Suprapubic skin (tissue), 4 donors: ENCODE measurements around the gene SYNE3. TPM values are rescaled to one million over a fixed set of nuclear protein-coding genes. Genes with fewer than 3 reads are reported as not detected.

Experiments used
- DNase-seq, 2 donors: peaks; one replicate each; pipeline ENCODE4 v3.0.0-alpha.2; 2019; ENCODE audit warnings: low spot score in 2 of 2
- H3K27ac ChIP-seq: fragments of 200-600 bp; sonication (generic); one replicate; pipeline ENCODE4 v1.5.1; 2019
- H3K27me3 ChIP-seq: fragments of 200-600 bp; sonication (generic); one replicate; pipeline ENCODE4 v1.5.1; 2019
- H3K36me3 ChIP-seq: fragments of 200-600 bp; sonication (generic); one replicate; pipeline ENCODE4 v1.5.1; 2019
- H3K4me1 ChIP-seq: fragments of 200-600 bp; sonication (generic); one replicate; pipeline ENCODE4 v1.5.1; 2019
- H3K4me3 ChIP-seq: fragments of 200-600 bp; sonication (generic); one replicate; pipeline ENCODE4 v1.5.1; 2019; ENCODE audit warnings: mild to moderate bottlenecking
- H3K9me3 ChIP-seq: fragments of 200-600 bp; sonication (generic); one replicate; pipeline ENCODE4 v1.5.1; 2019
- POLR2A ChIP-seq, 2 donors: fragments of 450-650 bp; IDR thresholded peaks; one replicate each; pipeline ENCODE4 v1.6.1; 2017; ENCODE audit warnings: antibody characterized with exemption in 2 of 2, mild to moderate bottlenecking in 2 of 2, moderate library complexity in 2 of 2
- POLR2AphosphoS5 ChIP-seq, 3 donors: sonication (generic); formaldehyde crosslinking; IDR thresholded peaks; one replicate each; pipeline ENCODE4 v1.6.1; 2017; ENCODE audit warnings: antibody characterized with exemption in 3 of 3
- WGBS: methylation state at CpG from one replicate; pipeline ENCODE4 v1.1.5; 2018; 5-methylcytosine and 5-hydroxymethylcytosine counted together
- total RNA-seq, 4 donors: library from RNA; depleted of rRNA; stranded (reverse); fragments of >200 nt; gene quantifications; one replicate each; pipeline ENCODE4 v1.1.0, GENCODE V29; 2016
- TF ChIP-seq, protein P1 (sequence below), 2 donors: fragments of 200-600 bp in 1 of 2; fragments of 450-650 bp in 1 of 2; sonication (generic) in 1 of 2; IDR thresholded peaks; one replicate each; pipeline ENCODE4 v1.5.1; 2016 to 2019; ENCODE audit warnings: antibody characterized with exemption in 2 of 2, mild to moderate bottlenecking in 1 of 2, moderate library complexity in 1 of 2

Gene SYNE3
- total RNA-seq, 4 donors from 2014 or later: 9.1 to 21.4 (median 12.8) TPM

DNA sequence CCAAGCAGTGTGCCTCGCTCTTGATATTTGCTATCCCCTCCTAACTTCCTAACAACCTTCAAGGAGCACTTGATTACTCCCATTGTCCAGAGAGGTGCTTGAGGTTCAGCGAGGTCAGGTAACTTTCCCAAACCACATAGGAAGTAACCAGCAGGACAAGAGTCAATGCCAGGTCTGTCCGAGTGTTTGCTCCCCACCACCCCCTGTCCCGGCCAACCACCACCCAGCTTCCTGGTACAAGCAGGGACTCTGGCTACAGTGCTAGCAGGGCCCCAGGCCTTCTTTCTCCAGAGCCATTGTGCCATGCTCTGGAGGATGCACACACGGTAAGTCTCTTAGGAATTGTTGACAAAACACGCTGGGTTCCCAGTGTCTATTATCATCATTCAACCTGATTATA is 49.2 kb downstream of the SYNE3 start:
- no peak for DNase-seq
- no peaks in the 10 kb centered on the region for H3K27me3 ChIP-seq
- WGBS: 86% methylated on average over 6 of the region's 6 CpGs
- TF ChIP-seq POLR2A (IDR thresholded peaks at IDR 0.05): no peak
- TF ChIP-seq POLR2AphosphoS5 (IDR thresholded peaks at IDR 0.05): no peak
- TF ChIP-seq, protein P1, sequence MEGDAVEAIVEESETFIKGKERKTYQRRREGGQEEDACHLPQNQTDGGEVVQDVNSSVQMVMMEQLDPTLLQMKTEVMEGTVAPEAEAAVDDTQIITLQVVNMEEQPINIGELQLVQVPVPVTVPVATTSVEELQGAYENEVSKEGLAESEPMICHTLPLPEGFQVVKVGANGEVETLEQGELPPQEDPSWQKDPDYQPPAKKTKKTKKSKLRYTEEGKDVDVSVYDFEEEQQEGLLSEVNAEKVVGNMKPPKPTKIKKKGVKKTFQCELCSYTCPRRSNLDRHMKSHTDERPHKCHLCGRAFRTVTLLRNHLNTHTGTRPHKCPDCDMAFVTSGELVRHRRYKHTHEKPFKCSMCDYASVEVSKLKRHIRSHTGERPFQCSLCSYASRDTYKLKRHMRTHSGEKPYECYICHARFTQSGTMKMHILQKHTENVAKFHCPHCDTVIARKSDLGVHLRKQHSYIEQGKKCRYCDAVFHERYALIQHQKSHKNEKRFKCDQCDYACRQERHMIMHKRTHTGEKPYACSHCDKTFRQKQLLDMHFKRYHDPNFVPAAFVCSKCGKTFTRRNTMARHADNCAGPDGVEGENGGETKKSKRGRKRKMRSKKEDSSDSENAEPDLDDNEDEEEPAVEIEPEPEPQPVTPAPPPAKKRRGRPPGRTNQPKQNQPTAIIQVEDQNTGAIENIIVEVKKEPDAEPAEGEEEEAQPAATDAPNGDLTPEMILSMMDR (IDR thresholded peaks at IDR 0.05): no peak
- H3K27ac ChIP-seq: no peak overlapping the region
- H3K36me3 ChIP-seq: peaks cover 46% of the 10 kb centered on the region
- peaks cover 37% of the 10 kb centered on the region for H3K4me1 ChIP-seq
- no peak overlapping the region for H3K4me3 ChIP-seq
- no peaks in the 10 kb centered on the region for H3K9me3 ChIP-seq

Other genes starting within 250 kb of the SYNE3 start
- gene CLMN, start 196.7 kb downstream of the SYNE3 start, total RNA-seq: 10 to 100 TPM in 1 of 4 donors, 1 to 10 TPM in 3; 5.0 to 25.7 (median 7.0) TPM
- 10 to 100 TPM; 19.8 to 42.1 (median 33.7) TPM for gene GLRX5, start 18.4 kb upstream of the SYNE3 start, total RNA-seq
- gene TCL1B, start 169.8 kb upstream of the SYNE3 start, total RNA-seq: not detected
- not detected for gene TCL1A, start 197.5 kb upstream of the SYNE3 start, total RNA-seq